ENCODE measurements around the gene AUTS2.

AUTS2 gene

DNA sequence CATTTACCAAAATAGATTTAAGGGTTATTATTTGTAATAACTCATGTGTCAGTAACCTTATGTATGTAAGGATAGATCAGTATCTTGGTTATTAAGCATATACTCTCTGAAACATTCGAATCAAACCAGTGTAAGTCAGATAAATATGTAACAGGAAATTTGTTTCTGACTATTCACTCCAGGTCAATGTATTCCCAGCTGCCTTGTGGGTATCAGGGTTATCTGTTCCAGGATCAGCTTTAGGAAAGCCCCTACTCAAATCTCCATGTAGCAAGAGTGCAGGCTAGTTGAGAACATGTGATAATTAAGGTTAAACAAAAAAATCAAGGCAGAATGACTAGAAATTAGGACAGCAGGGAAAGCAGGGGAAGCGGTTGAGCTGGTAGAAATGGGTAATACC lies 201.7 kb downstream of the AUTS2 start:
- no peak for DNase-seq

DNA sequence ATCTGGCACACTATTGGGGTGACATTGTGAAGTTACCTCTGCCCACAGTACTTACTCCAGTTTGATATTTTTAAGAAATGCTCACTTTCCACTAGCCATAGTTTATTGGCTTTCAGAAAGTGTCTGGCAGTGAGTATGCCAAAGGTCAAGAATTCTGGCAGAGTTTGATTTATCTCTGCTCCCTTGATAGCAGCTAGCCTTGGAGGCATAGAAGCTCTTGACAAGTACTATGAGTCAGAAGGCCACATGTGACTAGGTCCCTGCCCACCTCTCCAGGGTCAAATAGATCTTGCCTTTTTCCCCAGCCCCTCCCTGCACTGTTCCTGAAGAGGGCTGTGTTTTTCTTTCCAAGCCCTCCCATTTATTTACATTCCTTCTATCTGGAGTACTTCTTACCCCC lies 202.2 kb downstream of the AUTS2 start:
- no peak for DNase-seq

GRCh38 chr7:69801729-69802682 lies 203.7 kb downstream of the AUTS2 start:
- DNase-seq, result no peak

DNA sequence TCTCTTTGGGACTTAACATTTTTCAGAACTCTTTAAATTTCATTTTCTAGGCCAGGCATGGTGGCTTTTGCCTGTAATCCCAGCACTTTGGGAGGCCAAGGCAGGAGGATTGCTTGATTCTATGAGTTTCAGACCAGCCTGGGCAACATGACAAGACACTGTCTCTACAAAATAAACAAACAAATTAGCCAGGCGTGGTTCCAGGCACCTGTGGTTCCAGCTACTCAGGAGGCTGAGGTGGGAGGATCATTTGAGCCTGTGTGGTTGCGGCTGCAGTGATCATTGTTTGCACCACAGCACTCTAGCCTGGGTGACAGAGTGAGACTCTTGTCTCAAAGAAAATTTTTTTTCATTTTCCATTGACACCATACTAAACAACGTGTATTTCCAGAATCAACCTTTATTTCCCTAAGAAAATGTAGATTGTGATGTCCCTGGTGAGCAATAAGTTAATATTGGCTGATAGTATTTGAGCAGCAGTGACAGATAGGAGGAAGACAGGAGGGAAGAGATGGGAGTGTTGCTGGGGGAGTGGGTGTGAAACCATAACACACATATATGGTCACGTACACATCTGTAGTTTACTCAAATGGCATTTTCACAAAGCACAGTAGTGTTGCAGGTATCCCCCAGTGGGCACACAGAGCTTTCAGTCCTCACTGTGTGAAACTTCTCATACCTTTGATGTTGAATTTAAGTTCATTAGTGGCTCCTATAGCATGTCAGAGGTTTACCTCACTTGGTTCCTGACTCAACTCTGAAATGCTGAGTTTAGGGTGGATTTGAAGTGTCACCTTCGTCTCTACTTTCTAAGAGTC lies 205.6 kb downstream of the AUTS2 start:
- DNase-seq, result no peak

DNA sequence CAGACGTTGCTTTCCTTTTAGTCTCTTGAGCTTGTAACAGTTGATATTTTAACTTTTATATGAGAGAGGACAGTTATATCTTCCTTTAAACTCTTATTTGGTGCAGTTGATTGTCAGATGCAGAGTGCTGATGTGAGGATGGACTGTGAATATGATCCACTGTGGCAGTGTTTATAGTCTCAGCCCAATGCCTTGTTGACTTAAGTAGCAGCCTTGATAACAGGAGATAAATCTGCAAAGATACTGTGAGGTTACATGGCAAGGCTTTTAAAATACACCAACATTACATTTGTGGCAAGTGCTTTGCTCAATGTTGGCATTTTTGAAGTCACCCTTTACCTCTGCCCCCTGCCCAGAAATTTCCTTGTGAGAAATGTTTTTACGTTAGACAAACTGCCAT lies 206.7 kb downstream of the AUTS2 start:
- no peak for DNase-seq

DNA sequence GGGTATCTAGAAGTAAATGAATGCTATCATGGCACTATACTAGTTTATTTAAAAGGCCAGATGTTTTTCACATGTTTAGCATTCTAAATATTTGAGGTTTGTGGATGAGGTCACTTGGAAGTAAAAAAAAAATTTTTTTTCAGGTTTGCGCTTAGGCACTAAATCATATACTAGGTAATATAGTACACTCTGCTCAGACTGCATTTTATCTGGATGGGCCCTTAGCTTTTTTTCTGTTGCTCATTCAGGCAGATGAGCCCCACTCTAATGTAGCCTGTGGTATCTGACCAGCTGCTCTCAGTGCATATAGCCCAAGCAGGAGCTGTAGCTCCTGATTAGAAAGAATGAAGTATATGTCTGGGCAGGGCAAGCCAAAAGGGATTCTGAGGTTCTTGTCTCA lies 210.1 kb downstream of the AUTS2 start:
- no peak for DNase-seq

- DNase-seq, result no peak
Measured at GRCh38 chr7:69811476-69812308, 213.4 kb downstream of the AUTS2 start.

DNA sequence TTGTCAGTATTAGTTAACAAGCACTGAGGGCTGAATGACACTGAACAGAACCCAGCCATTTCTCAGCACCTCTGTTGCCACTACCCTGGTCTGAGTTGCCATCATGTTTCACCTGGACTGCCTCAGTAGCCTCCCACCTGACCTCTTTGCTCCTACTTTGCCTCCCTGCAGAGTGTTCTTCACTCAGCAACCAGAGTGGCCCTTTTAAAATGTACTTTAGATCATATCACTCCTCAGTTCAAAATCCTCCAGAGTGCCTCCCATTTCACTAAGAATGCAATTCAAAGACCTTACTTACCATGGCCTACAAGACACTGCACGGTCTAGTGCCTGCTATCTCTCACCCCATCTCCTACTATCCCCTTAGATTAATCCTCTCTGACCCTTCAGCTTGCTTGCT lies 214.5 kb downstream of the AUTS2 start:
- no peak for DNase-seq

DNA sequence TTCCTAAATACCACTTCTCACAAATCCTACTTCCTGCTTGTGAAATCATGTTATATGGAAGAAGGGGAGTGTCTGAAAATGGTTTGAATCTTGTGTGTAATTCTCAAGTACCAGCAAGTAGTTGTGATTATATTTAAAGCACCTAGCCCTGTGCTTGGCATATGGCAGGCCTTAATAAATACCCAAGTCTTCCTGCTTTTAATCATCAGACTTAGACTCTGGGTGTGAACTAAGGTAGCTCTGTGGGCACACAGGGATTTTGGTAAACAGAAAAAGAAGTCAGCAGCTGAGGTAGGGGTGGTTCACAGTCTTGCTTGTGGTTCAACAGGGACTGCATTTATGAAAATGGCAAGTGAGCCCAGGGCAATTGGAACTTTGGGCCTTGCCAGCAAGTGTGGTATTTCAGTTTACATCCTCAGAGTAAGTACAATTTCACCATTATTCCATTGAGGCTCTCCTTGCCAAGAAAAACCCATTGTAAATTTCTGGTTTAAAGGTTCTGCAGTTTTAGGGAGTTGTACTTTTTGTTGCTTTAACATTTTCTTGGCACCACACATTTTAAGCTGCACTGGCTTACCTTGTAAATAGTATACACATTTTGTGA lies 215.5 kb downstream of the AUTS2 start:
- DNase-seq, result no peak

DNA sequence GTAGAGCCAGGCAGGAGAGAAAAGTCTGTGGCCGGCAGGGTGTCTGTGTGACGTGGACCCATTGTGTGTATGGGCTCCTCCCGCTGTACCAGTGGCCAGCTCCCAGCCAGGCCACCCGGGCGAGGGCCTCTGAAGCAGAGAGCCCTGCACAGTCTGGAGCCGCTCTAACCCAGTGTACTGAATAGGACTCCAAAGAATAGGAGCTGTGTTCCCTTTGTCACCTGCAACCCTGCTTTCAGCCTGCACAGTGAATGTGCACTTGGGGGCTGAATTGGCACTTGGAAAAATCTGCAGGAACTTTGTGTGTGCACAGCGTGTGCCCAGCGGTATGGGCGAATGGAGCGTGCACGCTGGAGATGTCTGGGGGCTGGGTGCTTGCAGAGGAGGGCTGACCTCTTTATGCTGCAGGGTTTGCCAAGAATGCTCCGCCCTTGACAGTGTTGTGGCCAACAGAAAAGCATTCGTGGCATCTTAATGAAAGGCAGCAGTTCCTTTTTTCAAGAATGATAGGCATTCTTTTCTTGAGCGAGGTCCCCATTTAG lies 216.2 kb downstream of the AUTS2 start:
- DNase-seq, result no peak

DNA sequence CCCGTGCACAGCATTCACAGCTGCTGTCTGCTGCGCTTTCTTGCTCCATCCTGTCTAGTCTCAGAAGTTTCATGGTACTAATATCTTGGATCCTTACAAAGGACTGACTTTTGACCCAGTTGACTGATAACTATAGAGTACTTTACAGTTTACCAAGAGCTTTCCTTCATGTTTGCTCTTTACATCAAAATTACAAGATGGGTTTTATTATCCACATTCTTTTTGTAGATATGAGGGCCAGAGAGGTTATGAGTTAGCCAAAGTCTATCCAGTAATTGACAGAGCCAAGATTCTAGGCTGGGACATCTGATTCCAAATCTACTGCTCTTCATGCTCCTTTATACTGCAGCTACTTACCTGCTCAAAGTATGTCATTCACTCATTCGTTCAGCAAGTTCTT lies 218.2 kb downstream of the AUTS2 start:
- DNase-seq, result no peak

GRCh38 chr7:69817121-69817520 lies 218.8 kb downstream of the AUTS2 start:
- DNase-seq, result no peak

DNA sequence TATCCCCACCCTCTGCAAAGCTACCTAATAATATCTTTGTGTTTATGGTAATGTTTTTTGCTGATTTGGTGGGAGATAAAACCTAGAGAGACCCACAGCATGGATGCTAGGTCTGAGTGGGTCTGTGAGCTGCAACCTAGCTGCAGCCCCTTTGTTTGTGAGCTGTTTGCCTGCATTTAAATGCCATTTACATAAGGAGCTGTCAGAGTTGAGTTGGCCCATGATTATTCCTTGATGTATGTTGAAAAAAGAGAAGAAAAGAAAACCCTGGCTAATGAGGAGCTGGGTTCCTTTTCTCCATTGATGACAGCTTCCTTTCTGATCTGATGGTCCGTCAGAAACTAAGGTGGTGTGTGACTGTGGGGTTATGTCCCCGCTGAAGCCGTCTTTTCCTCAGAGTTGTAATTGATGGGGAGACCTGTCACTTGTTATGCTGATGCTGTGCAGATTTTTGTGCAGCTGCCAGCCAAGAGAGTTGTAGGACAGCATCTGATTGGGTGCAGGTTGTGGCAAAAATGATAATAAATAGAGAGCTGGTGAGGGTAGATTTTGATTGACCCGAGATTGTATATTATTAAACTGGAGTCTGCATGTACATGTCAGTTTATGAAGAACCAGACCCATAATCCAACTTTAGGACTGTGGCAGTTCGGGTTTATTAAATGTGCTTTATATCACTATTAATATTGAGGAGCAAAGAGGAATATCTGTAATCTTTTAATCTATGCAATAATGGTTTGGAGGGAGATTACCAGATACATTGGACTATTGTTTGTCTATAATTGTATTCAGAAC lies 219.8 kb downstream of the AUTS2 start:
- DNase-seq, result no peak

- no peak for DNase-seq
Measured at GRCh38 chr7:69818636-69819332, 220.5 kb downstream of the AUTS2 start.

GRCh38 chr7:69819333-69819705 lies 221.0 kb downstream of the AUTS2 start:
- DNase-seq, result no peak

DNA sequence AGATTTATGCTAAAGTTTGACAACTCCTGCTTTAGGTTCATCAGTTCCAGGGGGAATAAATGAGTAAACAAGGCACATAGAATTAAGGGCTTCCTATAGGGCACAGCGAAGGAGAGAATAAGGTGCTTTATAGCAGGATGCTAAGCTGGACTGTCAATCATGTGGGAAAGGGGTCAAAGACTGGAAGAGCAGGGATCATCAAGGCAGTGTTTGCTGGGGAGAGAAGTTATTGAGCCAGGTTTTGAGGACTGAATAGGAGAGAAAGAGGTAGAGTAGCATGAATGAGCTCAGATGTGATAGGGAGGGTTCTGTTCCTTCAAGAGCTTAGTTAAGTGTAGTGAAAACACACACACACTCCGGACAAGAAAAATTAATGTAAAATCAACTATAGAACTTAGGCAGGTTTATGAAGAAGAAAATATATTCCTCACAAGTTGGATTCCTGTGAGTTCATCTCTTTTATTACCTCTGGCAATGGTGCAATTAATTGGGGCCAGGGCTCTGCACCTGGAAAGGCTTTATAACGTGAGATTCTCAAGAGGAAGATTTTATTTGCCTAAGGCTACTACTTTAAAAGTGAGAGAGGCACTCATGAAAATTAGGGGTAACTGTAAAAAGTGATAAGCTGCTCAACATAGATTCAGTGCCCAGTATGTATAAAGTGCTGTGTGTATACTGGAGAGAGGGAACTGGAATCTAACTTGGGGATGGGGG lies 222.4 kb downstream of the AUTS2 start:
- no peak for DNase-seq

GRCh38 chr7:69822386-69822785 lies 224.1 kb downstream of the AUTS2 start:
- DNase-seq, result no peak

GRCh38 chr7:69823151-69823744 lies 225.0 kb downstream of the AUTS2 start:
- DNase-seq, result no peak

DNA sequence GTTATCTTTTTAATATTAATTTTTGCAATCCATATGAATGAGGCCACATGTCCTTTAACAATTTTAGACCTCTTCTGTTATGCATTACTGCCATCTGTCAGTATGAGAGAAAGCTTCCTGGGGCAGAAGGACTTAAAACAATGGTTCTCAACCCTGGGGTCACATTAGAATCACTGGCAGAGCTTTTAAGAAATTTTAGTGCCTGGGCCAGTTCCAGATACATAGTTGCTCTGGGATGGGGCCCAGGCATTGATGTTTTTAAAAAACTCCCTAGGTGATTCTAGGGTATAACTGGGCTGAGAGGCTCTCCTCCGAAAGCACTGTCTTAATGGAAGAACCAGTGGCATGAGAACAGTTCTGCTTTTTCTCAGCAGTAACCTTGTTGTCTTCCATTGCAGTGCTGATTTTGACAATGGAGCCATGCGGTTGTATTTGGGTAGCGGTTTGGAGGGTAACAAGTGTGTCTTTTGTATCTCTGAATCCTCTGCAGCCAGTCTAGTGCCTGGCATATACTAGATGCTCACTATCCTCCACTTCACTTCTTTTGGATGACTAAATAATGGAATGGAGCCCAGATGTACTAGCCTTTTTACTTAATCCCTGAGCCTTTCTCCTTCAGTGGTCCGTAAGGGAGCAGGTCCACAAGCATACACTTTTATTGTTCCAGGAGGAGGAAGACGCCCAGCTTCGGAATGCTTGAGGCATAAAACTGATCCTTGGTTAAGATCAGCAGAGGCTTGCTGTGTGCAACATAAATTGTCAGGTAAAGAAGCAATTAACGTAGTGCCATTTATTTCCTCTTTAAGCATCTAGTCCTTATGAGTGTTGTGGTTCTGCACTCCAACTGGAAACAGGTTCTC lies 227.1 kb downstream of the AUTS2 start:
- DNase-seq, result no peak

Measured in inflammatory macrophage treated with lipopolysaccharide for 1 hour (primary cell).